ENCODE data around the gene ZG16. TPM values are rescaled to one million over a fixed set of nuclear protein-coding genes. Genes with fewer than 3 reads are reported as not detected.

ZG16 gene
- total RNA-seq, 3 donors from 2014 or later: 196 to 671 (median 551) TPM

GRCh38 chr16:29742683-29743275, 35.3 kb upstream of the ZG16 start:
- TF ChIP-seq, protein P1, sequence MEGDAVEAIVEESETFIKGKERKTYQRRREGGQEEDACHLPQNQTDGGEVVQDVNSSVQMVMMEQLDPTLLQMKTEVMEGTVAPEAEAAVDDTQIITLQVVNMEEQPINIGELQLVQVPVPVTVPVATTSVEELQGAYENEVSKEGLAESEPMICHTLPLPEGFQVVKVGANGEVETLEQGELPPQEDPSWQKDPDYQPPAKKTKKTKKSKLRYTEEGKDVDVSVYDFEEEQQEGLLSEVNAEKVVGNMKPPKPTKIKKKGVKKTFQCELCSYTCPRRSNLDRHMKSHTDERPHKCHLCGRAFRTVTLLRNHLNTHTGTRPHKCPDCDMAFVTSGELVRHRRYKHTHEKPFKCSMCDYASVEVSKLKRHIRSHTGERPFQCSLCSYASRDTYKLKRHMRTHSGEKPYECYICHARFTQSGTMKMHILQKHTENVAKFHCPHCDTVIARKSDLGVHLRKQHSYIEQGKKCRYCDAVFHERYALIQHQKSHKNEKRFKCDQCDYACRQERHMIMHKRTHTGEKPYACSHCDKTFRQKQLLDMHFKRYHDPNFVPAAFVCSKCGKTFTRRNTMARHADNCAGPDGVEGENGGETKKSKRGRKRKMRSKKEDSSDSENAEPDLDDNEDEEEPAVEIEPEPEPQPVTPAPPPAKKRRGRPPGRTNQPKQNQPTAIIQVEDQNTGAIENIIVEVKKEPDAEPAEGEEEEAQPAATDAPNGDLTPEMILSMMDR (IDR thresholded peaks at IDR 0.05): no peak
- Histone ChIP-seq H3K4me3 (no peak overlapping the region), H3K9me3 (no peaks in the 10 kb centered on the region), H3K36me3 (ENCODE audit: low read depth) (no peaks in the 10 kb centered on the region), H3K4me1 (ENCODE audit: low read depth) (peaks cover 52% of the 10 kb centered on the region)
- intact Hi-C loops (cut with DNase I, micrococcal nuclease): no loop called here
- DNase-seq: peak in 1 of 3 donors; percentile 26
- ATAC-seq: no peak

GRCh38 chr16:29743475-29743826, 34.6 kb upstream of the ZG16 start:
- no peak for ATAC-seq
- intact Hi-C loops (cut with DNase I, micrococcal nuclease): no loop called here
- H3K36me3 ChIP-seq (ENCODE audit: low read depth): no peaks in the 10 kb centered on the region
- TF ChIP-seq, protein P1 (IDR thresholded peaks at IDR 0.05): no peak
- H3K4me1 ChIP-seq (ENCODE audit: low read depth): peaks cover 53% of the 10 kb centered on the region
- DNase-seq: peak in 1 of 3 donors; percentile 28
- H3K9me3 ChIP-seq: no peaks in the 10 kb centered on the region
- H3K4me3 ChIP-seq: no peak overlapping the region

- intact Hi-C loops (cut with DNase I, micrococcal nuclease): no loop called here
Observed at GRCh38 chr16:29743827-29744531, 34.1 kb upstream of the ZG16 start.

DNA sequence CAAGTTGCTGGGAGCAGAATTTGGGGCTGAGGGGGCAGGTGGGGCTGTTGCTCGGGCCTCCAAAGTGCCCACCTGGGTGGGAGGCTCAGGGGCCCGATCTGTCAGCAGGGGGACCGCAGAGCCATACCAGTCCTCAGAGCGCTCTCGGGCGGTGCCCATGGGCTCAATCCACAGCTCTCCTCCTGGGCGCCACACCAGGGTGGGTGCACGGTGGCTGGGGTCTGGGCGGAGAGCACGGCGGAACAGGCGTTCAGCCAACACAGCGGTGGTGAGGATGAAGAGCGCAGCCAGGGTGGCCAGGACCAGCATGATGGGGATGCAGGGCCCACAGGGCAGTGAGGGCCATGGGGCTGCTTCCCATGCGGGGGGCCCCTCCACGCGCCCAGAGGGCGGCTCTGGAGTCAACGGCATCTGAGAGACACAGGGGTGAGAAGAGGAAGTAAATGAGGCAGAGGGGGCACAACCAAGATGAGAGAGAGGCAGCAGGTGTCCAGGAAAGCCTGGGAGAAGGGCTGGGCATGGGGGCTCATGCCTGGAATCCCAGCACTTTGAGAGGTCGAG, 33.4 kb upstream of the ZG16 start:
- Histone ChIP-seq H3K4me3 (no peak overlapping the region), H3K9me3 (no peaks in the 10 kb centered on the region), H3K36me3 (ENCODE audit: low read depth) (no peaks in the 10 kb centered on the region), H3K4me1 (ENCODE audit: low read depth) (peaks cover 43% of the 10 kb centered on the region)
- peak in 1 of 3 donors; percentile 67 for DNase-seq
- TF ChIP-seq, protein P1 (IDR thresholded peaks at IDR 0.05): no peak
- intact Hi-C loops (cut with DNase I, micrococcal nuclease): no loop called here
- no peak for ATAC-seq

More at GRCh38 chr16:29743827-29744531, 34.1 kb upstream of the ZG16 start:
- Histone ChIP-seq H3K9me3 (no peaks in the 10 kb centered on the region), H3K36me3 (ENCODE audit: low read depth) (no peaks in the 10 kb centered on the region), H3K4me3 (no peak overlapping the region), H3K4me1 (ENCODE audit: low read depth) (peaks cover 49% of the 10 kb centered on the region)
- TF ChIP-seq, protein P1 (IDR thresholded peaks at IDR 0.05): no peak
- ATAC-seq (no peak), DNase-seq (no peak)

DNA sequence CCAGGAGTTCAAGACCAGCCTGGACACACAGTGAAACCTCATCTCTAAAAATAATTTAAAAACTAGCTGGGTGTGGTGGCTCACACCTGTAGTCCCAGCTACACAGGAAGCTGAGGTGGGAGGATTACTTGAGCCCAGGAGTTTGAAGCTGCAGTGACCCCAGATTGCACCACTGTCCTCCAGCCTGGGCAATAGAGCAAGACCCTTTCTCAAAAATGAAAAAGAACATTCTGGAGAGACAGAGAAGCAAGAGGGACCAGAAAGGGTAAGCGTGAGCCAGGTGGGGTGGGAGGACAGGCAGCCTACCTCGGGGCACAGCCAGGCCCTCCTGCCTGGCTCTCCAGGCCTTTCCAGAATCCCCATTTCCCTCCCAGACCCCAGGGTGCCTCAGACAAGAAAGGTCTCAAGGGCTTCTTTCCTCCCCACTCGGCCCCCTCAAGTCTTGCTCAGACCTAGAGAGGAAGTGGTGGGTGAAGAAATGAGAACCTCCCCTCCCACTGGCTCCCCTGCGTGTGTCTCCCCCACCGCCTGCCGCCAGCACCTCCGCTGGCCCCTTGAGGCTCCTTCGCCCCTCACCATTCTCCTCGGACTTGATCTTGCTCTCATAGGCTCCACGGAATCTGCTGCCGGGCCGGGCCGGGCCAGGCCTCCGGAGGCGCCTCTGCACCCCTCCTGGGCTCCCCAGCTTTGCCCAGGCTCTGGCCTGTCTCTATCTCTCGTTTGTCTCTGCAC, 32.8 kb upstream of the ZG16 start:
- intact Hi-C loops (cut with DNase I, micrococcal nuclease): no loop called here
- peaks cover 39% of the 10 kb centered on the region for H3K4me1 ChIP-seq (ENCODE audit: low read depth)
- DNase-seq (peak in 2 of 3 donors; percentile 46 to 65), ATAC-seq (peak; percentile 57)
- no peaks in the 10 kb centered on the region for H3K36me3 ChIP-seq (ENCODE audit: low read depth)
- H3K9me3 ChIP-seq: no peaks in the 10 kb centered on the region
- H3K4me3 ChIP-seq: no peak overlapping the region
- TF ChIP-seq, protein P1 (IDR thresholded peaks at IDR 0.05): no peak
